ENCODE measurements around the gene DPPA3. TPM values are rescaled to one million over a fixed set of nuclear protein-coding genes. Genes with fewer than 3 reads are reported as not detected.

DPPA3 gene
- total and polyA plus RNA-seq, 2 of the 13 experiments (the other 11 are each of a cell fraction or from before 2014, with no cell fraction given) = not detected

DNA sequence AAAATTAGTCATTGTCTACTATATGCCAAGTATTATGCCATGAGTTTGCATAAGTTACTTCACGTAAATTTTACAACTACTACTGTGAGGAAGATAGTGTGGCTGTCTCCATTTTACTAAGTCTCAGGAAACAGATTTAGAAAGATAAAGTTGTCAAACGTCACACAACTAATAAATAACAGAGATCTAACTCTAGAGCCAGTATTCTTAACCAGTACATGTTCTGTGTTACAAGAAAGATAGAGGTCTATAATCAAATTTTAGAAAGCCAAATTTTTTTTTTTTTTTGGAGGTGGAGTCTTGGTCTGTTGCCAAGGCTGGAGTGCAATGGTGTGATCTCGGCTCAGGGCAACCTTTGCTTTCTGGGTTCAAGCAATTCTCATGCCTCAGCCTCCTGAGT lies 21.8 kb downstream of the DPPA3 start:
- H3K4me3 ChIP-seq (replicated peaks in 1 of 3; ENCODE audit: insufficient read depth in 1 of 3, low read depth in 2 of 3, low read length in 3 of 3) = no peak overlapping the region
- no peaks in the 10 kb centered on the region for H3K36me3 ChIP-seq (replicated peaks in 1 of 2; ENCODE audit: control insufficient read depth in 1 of 2, insufficient read depth in 2 of 2, low read length in 2 of 2)
- H3K9me3 ChIP-seq (ENCODE audit: low read length) = no peaks in the 10 kb centered on the region
- H2AFZ ChIP-seq (ENCODE audit: low read length) = no peak overlapping the region
- CTCF ChIA-PET (ENCODE audit: low intra/inter-chr PET ratio, low total read pairs) = no interaction called here
- FAIRE-seq (no peak), DNase-seq (ENCODE audit: low spot score) (no peak), ATAC-seq (no peak)
- no peak overlapping the region for H3K9ac ChIP-seq (ENCODE audit: insufficient read depth, low read depth, low read length)
- POLR2A ChIA-PET = no interaction called here
- intact Hi-C loops (cut with micrococcal nuclease; ENCODE audit: unreplicated experiment) (no loop called here), in situ Hi-C loops (cut with HindIII; ENCODE audit: extremely low pct_ligation_motif_present, low pct_unique_long_range_greater_than_20kb) (no loop called here)
- H3K79me2 ChIP-seq (ENCODE audit: insufficient read depth, low read length) = no peaks in the 10 kb centered on the region
- 12% methylated on average over 3 of the region's 3 CpGs for WGBS (ENCODE audit: low lambda C conversion rate)
- no peak overlapping the region for H3K4me2 ChIP-seq (ENCODE audit: low read depth, low read length)
- TF ChIP-seq MAZ (IDR thresholded peaks at IDR 0.05; ENCODE audit: borderline replicate concordance, low read depth, low read length) = no peak
- TF ChIP-seq MAZ (CRISPR knock-in tag; IDR thresholded peaks at IDR 0.05; ENCODE audit: low read depth) = no peak
- no peak for TF ChIP-seq FOSL2 (CRISPR knock-in tag; IDR thresholded peaks at IDR 0.05)
- no peak for TF ChIP-seq ZNF225 (CRISPR knock-in tag; IDR thresholded peaks at IDR 0.05)
- no peak for TF ChIP-seq TSC22D2 (CRISPR knock-in tag; IDR thresholded peaks at IDR 0.05; ENCODE audit: borderline replicate concordance)
- no peak for TF ChIP-seq SNAI1 (CRISPR knock-in tag; IDR thresholded peaks at IDR 0.05; ENCODE audit: borderline replicate concordance)
- no peak for TF ChIP-seq ZNF331 (CRISPR knock-in tag; IDR thresholded peaks at IDR 0.05)
- TF ChIP-seq MAFK (conservative IDR thresholded peaks at IDR 0.05 in 1 of 2, IDR thresholded peaks at IDR 0.05 in 1 of 2; ENCODE audit: low read length in 2 of 2) = no peak
- TF ChIP-seq RFX3 (CRISPR knock-in tag; IDR thresholded peaks at IDR 0.05) = no peak
- no peak for TF ChIP-seq ZNF44 (CRISPR knock-in tag; IDR thresholded peaks at IDR 0.05)
- no peak for TF ChIP-seq CBFB (CRISPR knock-in tag; IDR thresholded peaks at IDR 0.05)
- TF ChIP-seq, protein P1, sequence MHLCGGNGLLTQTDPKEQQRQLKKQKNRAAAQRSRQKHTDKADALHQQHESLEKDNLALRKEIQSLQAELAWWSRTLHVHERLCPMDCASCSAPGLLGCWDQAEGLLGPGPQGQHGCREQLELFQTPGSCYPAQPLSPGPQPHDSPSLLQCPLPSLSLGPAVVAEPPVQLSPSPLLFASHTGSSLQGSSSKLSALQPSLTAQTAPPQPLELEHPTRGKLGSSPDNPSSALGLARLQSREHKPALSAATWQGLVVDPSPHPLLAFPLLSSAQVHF (CRISPR knock-in tag; IDR thresholded peaks at IDR 0.05) = no peak
- no peak for TF ChIP-seq SIX4 (CRISPR knock-in tag; IDR thresholded peaks at IDR 0.05)
- TF ChIP-seq, protein P2, sequence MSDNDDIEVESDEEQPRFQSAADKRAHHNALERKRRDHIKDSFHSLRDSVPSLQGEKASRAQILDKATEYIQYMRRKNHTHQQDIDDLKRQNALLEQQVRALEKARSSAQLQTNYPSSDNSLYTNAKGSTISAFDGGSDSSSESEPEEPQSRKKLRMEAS (IDR thresholded peaks at IDR 0.05) = no peak
- no peak for TF ChIP-seq ZNF772 (CRISPR knock-in tag; IDR thresholded peaks at IDR 0.05)
- no peak for TF ChIP-seq SP4 (CRISPR knock-in tag; IDR thresholded peaks at IDR 0.05)
- TF ChIP-seq SNAPC2 (CRISPR knock-in tag; IDR thresholded peaks at IDR 0.05) = no peak
- no peak for TF ChIP-seq ZNF75D (CRISPR knock-in tag; IDR thresholded peaks at IDR 0.05; ENCODE audit: borderline replicate concordance)
- no peak for TF ChIP-seq ZNF501 (CRISPR knock-in tag; IDR thresholded peaks at IDR 0.05)
- TF ChIP-seq, protein P3, sequence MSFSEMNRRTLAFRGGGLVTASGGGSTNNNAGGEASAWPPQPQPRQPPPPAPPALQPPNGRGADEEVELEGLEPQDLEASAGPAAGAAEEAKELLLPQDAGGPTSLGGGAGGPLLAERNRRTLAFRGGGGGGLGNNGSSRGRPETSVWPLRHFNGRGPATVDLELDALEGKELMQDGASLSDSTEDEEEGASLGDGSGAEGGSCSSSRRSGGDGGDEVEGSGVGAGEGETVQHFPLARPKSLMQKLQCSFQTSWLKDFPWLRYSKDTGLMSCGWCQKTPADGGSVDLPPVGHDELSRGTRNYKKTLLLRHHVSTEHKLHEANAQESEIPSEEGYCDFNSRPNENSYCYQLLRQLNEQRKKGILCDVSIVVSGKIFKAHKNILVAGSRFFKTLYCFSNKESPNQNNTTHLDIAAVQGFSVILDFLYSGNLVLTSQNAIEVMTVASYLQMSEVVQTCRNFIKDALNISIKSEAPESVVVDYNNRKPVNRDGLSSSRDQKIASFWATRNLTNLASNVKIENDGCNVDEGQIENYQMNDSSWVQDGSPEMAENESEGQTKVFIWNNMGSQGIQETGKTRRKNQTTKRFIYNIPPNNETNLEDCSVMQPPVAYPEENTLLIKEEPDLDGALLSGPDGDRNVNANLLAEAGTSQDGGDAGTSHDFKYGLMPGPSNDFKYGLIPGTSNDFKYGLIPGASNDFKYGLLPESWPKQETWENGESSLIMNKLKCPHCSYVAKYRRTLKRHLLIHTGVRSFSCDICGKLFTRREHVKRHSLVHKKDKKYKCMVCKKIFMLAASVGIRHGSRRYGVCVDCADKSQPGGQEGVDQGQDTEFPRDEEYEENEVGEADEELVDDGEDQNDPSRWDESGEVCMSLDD (CRISPR knock-in tag; IDR thresholded peaks at IDR 0.05; ENCODE audit: borderline replicate concordance) = no peak
- TF ChIP-seq TGIF2 (CRISPR knock-in tag; IDR thresholded peaks at IDR 0.05) = no peak
- no peak overlapping the region for H3K27ac ChIP-seq (ENCODE audit: extremely low read length, insufficient read depth, low read length)
- no TSS peak for BruUV-seq (replicated peaks)
- no peaks in the 10 kb centered on the region for H3K27me3 ChIP-seq (ENCODE audit: control insufficient read depth in 1 of 2, insufficient read depth in 2 of 2, low read length in 2 of 2)
- peaks cover 7% of the 10 kb centered on the region for H3K4me1 ChIP-seq (ENCODE audit: insufficient read depth, low read length)
- H4K20me1 ChIP-seq (ENCODE audit: insufficient read depth, low read length) = no peaks in the 10 kb centered on the region

All from HepG2 (cell line).